Measurements from ENCODE around the gene ZFHX2. TPM values are rescaled to one million over a fixed set of nuclear protein-coding genes. Genes with fewer than 3 reads are reported as not detected.

Gene ZFHX2
- total and polyA plus RNA-seq, 2 of the 13 experiments (the other 11 are each of a cell fraction or from before 2014, with no cell fraction given), result 0.17 to 0.44 TPM

DNA sequence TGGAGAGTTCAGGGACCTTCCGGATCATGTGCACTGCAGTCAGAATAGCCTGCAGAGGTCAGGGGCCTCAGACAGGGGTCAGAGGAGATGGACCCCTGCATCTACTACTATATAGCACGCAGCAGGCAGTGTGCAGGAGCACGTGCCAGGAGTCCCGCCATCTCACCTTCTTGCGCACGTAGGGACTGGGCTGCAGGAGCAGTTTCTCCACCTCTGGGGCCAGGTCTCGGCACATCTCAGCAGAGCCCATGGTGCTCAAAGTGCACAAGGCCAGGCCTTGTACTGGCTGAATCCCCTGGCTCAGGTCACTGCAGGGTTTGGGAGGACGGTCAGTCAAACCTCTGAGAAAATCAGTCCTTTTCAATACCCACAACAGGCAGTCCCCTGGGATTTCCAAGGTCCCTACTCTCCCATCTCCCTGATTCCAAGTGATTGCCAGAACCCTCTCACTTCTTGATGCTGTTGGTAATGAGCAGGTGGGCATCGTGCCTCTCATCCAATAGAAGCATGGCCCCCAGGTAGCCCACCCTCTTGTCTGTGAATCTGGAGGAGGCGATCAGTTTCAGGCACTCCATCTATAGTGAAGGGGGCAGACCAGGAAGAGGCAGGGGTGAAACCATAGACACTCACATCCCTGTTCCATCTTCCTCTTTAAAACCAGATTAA, 14.7 kb upstream of the ZFHX2 start:
- in situ Hi-C loops (cut with HindIII; ENCODE audit: extremely low pct_ligation_motif_present, low pct_unique_long_range_greater_than_20kb), result no loop called here
- Histone ChIP-seq H3K4me2 (ENCODE audit: low read depth, low read length) (peak overlapping the region; percentile 85), H3K4me1 (ENCODE audit: insufficient read depth, low read length) (peaks cover 37% of the 10 kb centered on the region), H3K9ac (ENCODE audit: insufficient read depth, low read depth, low read length) (peak overlapping the region; percentile 69; the same call in 1 of the 2 replicates), H3K79me2 (ENCODE audit: insufficient read depth, low read length) (peaks cover 7% of the 10 kb centered on the region), H3K36me3 (replicated peaks in 1 of 2; ENCODE audit: control insufficient read depth in 1 of 2, insufficient read depth in 2 of 2, low read length in 2 of 2) (peaks cover 32 to 50% of the 10 kb centered on the region in 2 experiments), H2AFZ (ENCODE audit: low read length) (no peak overlapping the region), H4K20me1 (ENCODE audit: insufficient read depth, low read length) (peaks cover 13% of the 10 kb centered on the region; the same call in 1 of the 2 replicates), H3K4me3 (replicated peaks in 1 of 3; ENCODE audit: insufficient read depth in 1 of 3, low read depth in 2 of 3, low read length in 3 of 3) (peak overlapping the region; percentile 68 to 88 (median 70)), H3K27me3 (ENCODE audit: control insufficient read depth in 1 of 2, insufficient read depth in 2 of 2, low read length in 2 of 2) (no peaks in the 10 kb centered on the region; a peak in 1 of 5 replicates), H3K27ac (ENCODE audit: extremely low read length, insufficient read depth, low read length) (no peak overlapping the region), H3K9me3 (ENCODE audit: low read length) (no peaks in the 10 kb centered on the region)
- ATAC-seq, result no peak
- POLR2A ChIA-PET, result interaction anchor here (0.7 to 6.5 kb wide), 16 partner anchors 8 to 528 kb away, joined by 3 to 113 read pairs (median 6); partner anchors contain the start of genes DHRS2, PABPN1, PCK2 and THTPA
- intact Hi-C loops (cut with micrococcal nuclease; ENCODE audit: unreplicated experiment), result loop anchor here (5.0 kb wide), 1 partner anchor 346 kb away; no protein-coding TSS in a partner anchor
- WGBS (ENCODE audit: low lambda C conversion rate), result 97% methylated on average over 10 of the region's 10 CpGs
- FAIRE-seq, result no peak
- DNase-seq (ENCODE audit: low spot score), result no peak
- BruUV-seq (replicated peaks), result no TSS peak
- CTCF ChIA-PET (ENCODE audit: low intra/inter-chr PET ratio, low total read pairs), result no interaction called here
- TF ChIP-seq SRY (CRISPR knock-in tag; IDR thresholded peaks at IDR 0.05) (0 out of 2 replicates have a peak, but pooled peaks have one; percentile 1), ELF3 (CRISPR knock-in tag; IDR thresholded peaks at IDR 0.05) (no peak), IRF9 (CRISPR knock-in tag; IDR thresholded peaks at IDR 0.05; ENCODE audit: borderline replicate concordance) (0 out of 2 replicates have a peak, but pooled peaks have one; percentile 5), SAP130 (CRISPR knock-in tag; IDR thresholded peaks at IDR 0.05; ENCODE audit: low read depth) (no peak), SSRP1 (CRISPR knock-in tag; IDR thresholded peaks at IDR 0.05) (0 out of 2 replicates have a peak, but pooled peaks have one; percentile 23), ONECUT2 (CRISPR knock-in tag; IDR thresholded peaks at IDR 0.05) (no peak), ZNF772 (CRISPR knock-in tag; IDR thresholded peaks at IDR 0.05) (0 out of 2 replicates have a peak, but pooled peaks have one; percentile 11), FOXJ3 (CRISPR knock-in tag; IDR thresholded peaks at IDR 0.05; ENCODE audit: borderline replicate concordance) (no peak), RFX5 (IDR thresholded peaks at IDR 0.05; ENCODE audit: low read depth, low read length) (no peak), ZC3H13 (CRISPR knock-in tag; IDR thresholded peaks at IDR 0.05) (peak; percentile 60; the same call in 1 of the 2 replicates), ZNF570 (CRISPR knock-in tag; IDR thresholded peaks at IDR 0.05; ENCODE audit: borderline replicate concordance) (no peak), IRX3 (CRISPR knock-in tag; IDR thresholded peaks at IDR 0.05; ENCODE audit: borderline replicate concordance, low read depth) (no peak), FOXK1 (CRISPR knock-in tag; IDR thresholded peaks at IDR 0.05; ENCODE audit: borderline replicate concordance, low read depth) (no peak), ZNF549 (CRISPR knock-in tag; IDR thresholded peaks at IDR 0.05) (no peak), ZNF335 (CRISPR knock-in tag; IDR thresholded peaks at IDR 0.05) (no peak), IKZF4 (CRISPR knock-in tag; IDR thresholded peaks at IDR 0.05; ENCODE audit: borderline replicate concordance, low read depth, not compliant biosample characterization) (no peak), ZNF362 (CRISPR knock-in tag; IDR thresholded peaks at IDR 0.05; ENCODE audit: borderline replicate concordance) (no peak)
- TF ChIP-seq, protein P1, sequence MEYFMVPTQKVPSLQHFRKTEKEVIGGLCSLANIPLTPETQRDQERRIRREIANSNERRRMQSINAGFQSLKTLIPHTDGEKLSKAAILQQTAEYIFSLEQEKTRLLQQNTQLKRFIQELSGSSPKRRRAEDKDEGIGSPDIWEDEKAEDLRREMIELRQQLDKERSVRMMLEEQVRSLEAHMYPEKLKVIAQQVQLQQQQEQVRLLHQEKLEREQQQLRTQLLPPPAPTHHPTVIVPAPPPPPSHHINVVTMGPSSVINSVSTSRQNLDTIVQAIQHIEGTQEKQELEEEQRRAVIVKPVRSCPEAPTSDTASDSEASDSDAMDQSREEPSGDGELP (IDR thresholded peaks at IDR 0.05; ENCODE audit: borderline replicate concordance, low read depth), result no peak
- TF ChIP-seq, protein P2, sequence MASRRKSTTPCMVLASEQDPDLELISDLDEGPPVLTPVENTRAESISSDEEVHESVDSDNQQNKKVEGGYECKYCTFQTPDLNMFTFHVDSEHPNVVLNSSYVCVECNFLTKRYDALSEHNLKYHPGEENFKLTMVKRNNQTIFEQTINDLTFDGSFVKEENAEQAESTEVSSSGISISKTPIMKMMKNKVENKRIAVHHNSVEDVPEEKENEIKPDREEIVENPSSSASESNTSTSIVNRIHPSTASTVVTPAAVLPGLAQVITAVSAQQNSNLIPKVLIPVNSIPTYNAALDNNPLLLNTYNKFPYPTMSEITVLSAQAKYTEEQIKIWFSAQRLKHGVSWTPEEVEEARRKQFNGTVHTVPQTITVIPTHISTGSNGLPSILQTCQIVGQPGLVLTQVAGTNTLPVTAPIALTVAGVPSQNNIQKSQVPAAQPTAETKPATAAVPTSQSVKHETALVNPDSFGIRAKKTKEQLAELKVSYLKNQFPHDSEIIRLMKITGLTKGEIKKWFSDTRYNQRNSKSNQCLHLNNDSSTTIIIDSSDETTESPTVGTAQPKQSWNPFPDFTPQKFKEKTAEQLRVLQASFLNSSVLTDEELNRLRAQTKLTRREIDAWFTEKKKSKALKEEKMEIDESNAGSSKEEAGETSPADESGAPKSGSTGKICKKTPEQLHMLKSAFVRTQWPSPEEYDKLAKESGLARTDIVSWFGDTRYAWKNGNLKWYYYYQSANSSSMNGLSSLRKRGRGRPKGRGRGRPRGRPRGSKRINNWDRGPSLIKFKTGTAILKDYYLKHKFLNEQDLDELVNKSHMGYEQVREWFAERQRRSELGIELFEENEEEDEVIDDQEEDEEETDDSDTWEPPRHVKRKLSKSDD (CRISPR knock-in tag; IDR thresholded peaks at IDR 0.05; ENCODE audit: low read depth), result no peak

Data from HepG2 (cell line).